GM18868 (cell line): Measurements from ENCODE around the gene CCDC167.

Source experiments
- ATAC-seq: cut with Tn5 transposase; IDR thresholded peaks from one replicate; pipeline ENCODE4 v1.9.1; 2021; ENCODE audit warnings: mild to moderate bottlenecking, moderate library complexity; ENCODE audit not compliant: unreplicated experiment

CCDC167 gene

DNA sequence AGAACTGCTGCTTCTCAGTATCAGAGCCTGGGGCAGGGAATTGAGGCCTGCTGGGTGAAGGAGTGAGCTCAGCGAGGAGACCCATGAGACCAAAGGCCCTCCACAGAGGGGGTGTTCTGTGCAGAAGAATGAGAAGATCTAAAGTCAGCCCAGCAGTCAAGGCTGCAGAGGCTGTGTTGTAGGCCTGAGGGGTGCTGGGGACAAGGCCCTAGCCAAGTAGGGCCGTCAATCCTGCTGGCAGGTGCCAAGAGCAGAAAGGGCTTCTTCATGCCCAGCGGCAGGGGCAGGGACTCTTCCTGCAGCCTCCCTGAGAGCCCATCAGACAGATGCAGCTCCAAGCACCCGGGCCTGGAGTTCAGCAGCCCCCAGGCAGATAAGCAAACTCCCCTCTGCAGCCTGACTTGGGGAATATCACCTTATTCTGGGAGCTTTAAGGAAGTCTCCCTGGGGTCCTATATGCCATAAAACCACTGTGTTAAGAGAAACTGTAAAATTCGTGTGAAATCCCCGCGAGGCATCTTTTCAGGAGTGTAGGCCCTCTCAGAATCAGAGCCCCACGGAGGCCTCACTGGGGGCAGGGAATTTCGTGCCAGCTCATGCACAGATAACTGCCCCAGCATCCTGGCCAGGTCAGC lies 9.0 kb downstream of the CCDC167 start:
- ATAC-seq, result no peak

DNA sequence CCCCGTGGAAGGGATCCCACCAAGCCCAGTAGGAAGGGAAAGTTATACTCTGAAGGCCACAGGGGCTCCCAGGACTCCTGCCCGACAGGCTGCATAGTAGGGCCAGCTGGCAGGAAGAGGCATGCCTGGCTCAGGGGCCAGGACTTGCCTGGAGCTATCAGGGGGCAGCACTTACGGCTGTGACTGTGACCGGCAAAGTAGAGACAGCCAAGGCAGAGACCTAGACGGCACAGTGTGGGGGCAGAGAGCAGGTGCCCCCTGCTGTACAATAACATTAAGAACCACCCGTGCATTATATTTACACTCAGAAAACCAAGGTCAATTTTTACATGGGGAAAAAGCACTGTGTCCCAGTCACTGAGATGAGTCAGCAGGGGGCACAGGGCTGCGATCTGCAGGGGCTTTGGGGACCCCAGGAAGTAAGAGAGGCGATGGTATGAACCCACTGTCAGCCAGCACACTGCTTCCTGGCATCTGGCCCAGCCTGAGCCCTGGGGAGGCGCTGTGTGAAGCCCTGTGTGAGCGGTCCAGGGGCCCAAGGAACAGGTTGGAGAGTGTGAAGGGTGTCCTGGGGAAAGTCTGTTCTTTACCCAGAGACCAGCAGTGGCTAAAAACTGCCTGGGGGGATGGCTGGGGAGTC lies 9.9 kb downstream of the CCDC167 start:
- ATAC-seq, result no peak

DNA sequence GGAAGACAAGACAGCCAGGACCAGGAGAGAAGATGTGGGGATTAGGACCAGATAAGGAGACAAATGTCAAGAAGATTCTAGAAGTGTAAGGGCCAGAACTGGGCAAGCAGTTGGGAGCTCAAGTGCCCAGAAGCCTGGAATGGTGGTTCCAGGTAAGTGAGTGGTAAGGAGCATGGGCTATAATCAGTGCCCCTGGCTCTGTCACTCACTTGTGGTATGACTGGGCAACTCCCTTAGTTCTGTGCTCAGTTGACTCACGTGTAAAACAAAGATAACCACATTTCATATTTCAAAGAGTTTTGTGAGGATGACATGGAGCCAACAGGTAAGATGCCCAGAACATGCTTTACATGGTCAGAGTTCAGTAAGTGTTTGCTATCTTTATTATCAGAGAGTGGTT lies 11.2 kb downstream of the CCDC167 start:
- ATAC-seq, result no peak

DNA sequence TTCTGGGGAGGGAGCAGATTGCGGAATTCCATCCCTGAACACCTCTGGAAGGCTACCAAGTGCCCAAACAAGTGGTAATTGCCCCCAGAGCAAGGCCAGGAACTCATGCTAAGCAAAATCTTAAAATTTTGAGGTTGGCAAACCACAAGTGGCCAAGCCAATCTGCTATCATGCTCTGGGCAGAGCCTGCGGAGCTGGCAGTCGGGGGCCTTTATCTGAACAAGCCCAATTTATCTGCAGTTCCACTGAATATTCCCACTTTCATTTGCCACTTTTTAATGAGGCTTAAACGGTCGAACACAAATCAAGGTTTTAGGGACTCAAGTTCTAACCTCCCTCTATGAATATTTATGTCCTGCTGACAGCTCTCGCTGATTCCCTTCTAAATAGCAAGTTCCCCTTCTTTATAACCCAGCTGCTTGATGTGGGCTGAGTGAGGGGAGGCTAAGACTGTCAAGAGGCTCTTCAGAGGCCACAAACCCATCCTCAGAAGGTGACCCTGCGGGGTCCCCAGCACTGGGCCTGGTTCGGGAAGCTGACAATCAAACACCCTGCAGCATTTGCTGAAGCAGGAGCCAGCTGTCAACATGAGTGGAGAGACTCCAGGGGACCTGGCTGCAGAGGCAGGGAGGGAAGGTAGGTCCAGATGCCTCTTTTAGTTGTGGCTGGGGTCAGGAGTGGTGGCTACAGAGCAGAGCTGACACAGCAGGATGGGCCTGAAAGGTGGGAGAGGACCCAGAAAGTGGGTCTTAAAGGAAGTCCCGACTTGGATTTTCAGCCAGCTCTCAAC lies 11.9 kb downstream of the CCDC167 start:
- ATAC-seq, result no peak

DNA sequence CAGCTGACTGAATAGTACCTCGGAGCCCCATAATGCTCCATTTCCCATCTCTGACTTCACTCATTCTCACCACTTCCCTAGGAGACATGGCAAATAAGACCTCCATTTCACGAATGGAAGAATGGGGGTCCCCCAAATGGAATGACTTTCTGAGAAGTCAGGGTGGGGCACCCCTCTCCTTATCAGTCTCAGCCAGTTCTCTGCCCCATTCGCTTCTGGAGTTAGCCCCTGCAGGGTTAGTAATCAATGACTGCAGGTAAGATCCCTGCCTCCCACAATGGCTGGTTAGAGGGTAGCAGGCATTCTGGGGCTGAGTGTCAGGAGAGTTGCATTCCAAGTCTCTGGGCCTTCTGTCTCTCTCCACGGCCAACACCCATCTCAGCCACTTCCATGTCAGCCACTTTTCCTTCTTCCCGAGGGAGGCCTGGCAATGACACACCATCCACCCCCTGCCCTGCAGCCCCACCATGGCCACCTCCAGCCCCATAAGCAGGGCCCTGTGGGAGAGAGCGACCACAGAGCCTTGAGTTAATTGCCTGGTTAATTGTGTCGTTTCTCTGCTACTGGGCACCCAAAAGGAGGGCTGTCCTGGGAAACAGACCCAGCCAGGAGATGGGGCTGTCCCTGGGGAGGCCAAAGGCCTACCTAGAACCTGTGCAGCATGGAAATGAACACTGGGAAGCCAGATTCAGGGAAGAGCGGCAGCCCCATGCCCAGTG lies 13.4 kb downstream of the CCDC167 start:
- no peak for ATAC-seq

DNA sequence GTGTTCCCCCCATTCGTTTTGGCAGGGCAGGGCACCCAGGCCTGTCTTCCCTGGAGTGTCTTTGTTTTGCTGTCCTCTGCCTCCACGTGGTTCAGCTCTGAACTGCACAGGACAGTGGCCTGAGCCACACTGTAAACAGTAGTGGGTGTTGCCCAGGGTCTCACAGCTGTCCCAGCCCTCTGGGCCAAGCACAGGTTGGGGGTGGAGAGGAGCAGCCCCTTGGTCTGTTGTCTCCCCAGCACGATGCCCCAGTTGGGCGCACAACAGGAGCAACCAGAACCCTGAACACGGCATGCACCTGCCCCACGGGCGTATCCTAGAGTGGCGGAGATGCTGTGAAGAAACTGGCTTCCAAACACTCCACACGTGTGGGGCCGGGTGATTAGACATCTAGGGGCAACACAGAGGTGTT lies 14.4 kb downstream of the CCDC167 start:
- no peak for ATAC-seq

DNA sequence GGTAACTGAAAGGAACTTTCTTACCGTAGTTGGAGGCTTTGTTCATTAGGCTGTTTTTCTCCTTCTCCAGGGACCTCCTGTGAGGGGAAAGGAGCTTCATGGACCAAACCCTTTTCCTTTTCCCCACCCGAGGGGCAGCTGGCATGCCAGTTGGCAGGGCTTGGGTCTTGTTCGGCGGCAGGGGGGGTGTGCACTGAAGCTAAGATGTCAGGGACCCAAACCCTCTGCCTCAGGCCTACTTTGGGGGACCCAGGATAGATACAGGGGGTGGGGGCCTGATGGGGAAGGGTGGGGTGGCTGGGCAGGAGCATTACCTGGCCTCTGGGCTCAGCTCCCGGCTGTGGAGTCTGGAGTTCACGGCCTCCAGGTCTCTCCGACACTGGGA lies 14.9 kb downstream of the CCDC167 start:
- ATAC-seq, result no peak

DNA sequence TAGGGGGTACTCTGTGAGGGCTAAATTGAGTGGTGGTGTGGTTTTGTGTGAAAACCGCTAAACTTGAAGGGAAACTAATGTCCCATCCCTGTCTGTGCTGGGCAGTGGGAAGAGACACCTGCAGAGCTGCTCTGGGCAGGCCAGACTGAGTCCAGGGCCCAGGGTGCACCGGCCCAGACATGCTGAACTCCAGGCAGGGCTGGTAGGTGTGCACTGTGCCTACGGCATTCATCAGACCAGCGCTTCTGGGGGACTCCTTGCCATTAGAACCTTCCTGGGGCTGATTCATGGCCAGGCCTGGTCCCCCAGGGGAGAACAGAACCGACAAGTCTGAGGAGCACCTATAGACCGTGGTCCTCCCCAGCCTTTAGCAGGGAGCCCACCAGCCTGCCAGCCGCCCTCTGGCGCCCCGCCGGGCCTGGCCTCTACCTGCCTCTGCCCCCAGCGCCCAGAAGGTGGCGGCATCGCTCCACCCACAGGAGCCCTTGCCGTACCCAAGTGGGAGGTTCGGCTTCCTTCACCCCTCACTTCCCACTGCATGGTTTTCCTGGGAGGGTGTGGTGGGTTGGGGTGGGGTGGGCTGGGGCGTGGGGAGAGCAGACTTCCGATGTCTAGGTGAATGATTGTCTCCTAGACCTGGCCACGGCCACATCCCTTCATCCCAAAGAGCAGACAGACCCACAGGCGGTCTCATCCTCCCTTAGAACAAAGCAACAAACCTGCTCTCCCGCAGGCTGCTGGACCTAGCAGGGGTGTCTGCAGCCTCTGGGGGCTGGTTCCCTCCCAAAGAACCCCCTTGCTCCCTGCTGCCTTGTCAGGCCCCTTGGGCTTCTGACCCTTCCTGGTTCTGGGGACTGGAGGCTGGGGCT lies 15.5 kb downstream of the CCDC167 start:
- peak; percentile 59 for ATAC-seq

DNA sequence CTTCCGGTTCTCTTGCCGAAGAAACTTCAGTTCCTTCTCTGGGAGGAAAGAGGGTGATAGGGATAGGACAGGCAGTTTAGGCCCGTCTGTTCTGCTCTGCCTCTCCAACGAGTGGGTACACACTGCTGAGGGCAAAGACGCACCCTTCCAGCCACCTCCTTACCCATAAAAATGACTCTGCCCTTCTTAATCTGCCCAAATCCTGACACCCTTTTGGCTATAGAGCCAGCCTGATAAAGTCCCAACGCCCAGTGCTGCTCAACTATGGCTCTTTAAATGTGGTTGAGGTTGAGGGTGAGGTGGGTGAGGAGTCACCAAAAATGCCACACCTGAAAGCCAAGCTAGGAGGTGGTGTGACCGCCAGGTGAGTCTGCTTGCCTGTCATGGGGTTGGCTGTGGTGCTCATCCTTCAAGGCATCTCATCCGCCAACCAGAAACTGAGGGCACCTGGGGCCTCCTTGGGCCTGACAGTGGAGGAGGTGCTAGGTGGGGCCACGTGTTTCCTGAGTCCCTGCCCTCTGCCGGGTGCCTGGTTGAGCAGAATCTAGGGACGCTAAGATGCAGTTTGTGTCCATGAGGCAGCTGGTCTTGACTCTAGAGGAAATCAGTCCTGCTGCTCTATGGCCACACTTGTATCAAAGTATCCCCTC lies 16.3 kb downstream of the CCDC167 start:
- no peak for ATAC-seq

DNA sequence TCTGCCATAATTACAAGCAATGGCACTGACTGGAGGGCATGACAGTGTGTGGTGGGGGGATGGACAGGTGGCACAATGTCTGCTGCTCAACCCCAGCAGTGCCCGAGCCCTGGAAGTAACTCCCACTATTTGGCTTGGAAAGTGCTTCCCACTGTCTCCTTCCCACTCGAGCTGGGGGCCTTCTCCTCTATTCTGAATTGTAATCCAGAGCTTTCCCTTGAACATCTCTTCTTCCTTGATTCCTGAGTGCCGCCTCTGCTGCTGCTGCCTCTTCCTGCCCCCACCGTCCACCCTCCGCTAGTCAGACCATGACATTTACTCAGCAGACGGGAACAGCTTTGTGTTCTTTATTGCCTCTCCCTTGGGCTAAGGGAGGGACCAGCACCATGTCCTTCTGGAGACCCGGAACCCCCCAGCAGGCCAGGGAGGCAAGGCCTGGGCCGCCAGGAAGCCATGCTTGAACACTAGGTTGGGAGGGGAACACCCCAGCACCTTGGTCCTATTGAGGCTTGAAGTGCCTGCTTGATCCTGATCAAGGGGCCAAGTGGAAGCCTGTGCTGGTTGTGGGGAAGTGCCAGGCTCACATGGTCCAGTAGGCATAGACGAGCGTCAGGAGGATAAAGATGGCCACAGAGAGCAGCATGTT lies 17.0 kb downstream of the CCDC167 start:
- ATAC-seq, result no peak

DNA sequence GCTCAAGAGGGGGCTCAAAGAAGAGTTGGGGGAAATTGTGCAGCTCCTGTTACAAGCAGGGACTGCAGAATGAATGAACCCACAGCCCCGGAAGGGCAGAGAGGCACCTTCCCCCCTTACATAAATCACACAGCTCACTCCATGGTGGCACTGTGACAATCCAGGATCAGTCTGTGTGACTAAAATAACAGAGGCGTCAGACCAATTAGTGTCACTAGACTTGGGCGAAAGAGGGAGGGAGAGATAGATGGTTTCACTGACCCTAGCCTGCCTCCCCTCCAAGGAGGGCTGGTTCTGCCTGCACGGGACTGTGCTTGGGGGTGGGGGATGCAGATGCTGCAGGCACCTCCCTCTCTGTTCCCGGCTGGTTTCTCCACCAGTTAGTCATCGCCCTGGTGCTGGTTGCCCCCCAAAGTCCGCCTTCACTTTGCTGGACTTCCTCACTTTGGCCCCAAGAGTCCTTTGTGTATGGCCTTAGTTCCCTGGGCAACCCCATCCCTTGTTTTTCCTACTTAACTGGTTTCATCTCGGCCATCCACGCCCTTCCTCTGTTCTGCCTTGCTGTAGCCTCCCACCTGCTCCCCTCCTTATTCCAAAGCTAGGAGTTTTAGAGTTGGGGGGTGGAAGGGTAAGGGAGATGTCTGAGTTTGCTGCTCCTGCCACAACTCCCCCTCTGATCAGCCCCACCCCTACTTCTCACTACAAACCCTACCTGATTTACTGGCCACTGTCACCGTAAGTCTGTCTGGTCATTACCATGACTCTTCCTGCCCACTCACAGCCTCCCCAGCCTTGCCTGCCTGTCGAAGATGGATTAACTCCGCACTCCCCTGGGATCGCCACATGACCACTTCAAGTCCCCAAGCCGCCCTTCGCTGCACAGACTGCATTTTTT lies 17.7 kb downstream of the CCDC167 start:
- no peak for ATAC-seq

DNA sequence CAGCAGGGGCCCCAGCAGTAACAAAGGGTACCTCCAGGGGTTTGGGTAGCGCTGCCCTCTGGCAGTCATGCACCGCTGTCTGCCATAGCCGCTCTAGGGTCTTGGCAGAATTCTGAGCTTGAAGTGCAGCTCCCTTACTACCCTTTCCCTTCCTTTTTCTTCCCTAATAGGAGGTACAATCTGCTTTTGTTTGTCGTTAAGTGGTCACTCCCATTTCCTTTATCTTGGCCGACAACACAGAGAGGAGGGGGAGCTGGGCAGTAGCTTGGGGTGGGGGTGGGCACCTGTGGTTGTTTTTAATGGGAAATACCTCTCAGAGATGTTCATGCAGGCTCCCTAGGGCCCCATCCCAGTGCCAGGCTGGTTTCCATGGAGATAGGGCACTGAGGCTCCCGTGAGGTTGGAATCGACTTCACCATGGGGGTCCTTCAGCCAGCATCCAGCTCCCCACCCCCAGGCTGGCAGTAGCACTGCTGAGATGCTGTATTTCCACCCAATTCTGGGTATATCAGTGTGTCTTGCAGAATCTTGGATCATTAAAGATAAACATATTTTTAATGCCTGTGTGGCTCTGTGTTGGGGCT lies 18.6 kb downstream of the CCDC167 start:
- no peak for ATAC-seq

DNA sequence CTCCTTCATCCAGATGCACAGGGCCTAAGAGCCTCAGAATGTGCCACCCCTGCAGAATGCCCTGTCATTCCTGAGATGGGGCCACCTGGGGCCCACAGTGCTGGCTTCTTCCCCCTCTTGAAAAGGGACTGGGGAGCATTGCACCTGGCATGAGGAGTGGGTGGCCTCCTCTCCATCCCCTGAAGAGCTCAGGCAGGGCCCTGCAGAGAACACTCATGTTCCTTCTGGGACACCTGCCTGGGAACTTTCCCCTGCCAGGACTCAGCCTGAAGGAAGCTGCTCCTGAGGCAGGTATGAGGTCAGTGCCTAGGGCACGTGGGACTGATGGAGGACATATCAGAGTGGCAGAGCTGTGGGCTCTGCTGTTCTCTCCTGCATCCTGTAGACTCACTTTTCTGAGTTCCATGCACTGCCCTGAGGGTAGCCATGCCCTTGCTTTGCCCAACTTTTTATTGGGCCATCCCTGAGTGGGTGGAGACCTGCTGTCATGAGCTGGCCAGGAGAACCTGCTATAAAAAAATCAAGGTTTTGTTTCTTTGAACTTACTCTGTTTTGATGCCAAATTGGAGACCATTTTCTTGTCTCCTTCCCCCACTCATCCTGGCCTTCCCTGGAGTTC lies 19.5 kb downstream of the CCDC167 start:
- ATAC-seq, result no peak

DNA sequence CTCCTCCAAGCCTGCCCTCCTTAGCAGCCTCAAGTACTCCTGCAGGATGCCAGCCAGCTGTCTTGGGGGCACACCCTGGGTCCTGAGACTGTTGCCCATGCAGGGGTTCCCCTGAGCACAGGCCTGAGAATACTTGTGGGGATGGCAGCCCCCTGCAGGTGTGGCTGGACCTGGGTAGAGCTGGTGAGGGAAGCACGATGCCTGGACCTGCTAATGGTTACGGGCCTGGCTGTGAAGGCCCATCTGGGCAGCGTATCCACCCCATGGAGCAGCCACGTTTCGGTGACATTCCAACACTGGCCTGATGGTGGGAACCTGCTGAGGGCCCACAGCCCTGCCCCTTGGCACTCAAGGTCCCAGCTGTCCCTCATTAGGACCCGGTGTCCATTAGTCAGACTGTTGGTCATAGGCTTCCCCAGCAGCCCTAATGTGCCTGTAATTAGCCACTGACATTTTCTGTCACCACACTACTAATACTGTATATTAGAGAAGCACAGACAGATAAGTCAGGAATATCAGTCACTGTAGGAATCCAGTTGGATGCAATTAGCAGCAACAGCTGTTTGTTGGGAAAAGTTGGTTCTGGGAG lies 20.3 kb downstream of the CCDC167 start:
- no peak for ATAC-seq

DNA sequence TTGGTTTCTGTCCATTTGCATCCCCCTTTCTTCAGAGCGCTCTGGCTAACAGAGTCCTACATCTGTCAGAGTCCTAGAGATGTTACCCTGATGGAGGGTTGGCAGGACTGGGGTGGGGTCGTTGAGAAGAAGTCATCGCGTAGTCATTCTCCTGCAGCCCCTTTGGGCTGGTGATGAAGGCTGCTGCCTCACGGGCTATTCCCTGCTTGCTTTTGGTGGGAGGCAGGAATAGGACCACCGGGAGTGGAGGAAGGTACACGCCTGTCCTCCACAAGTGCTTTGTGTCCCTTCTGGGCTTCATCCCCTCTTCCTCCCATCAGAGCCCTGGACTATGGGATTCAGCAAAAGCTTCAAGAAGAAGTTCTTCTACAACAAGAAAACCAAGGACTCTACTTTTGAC lies 20.9 kb downstream of the CCDC167 start:
- no peak for ATAC-seq

DNA sequence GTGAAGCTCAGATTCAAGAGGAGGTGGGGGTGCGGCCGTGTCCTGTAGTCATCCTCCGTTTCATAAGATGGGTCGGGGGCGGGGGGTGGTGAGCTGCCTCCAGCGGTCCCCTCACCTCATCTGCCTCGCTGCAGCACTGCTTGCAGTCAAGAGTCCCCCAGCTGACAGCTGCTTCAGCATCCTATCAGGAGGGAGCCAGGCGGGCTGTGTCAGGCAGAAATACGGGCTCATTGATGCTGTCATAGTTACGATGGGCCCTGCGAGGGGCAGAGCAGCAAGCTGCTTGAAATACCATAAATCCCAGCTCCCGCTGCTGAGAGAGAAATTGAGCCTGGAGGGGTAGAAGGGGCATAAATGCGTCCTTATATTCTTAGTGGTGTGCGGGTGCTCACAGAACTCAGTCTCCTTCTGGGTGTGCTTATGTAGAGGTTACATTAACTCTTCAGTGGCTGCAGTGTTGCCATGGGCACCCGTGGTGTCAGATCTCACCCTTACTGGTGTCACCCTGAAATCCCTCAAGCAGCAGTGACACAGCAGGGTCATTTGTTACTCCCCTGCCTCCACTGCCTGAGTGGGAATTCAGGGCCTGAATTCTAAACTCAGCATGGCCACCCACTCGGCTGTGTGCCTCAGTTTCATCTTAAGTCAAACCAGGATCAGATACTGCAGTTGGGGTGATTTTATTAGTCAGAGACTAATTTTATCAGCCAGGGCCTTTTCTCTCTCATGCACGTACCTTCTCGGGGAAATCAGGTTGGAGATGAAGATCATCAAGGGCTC lies 21.8 kb downstream of the CCDC167 start:
- ATAC-seq, result no peak

DNA sequence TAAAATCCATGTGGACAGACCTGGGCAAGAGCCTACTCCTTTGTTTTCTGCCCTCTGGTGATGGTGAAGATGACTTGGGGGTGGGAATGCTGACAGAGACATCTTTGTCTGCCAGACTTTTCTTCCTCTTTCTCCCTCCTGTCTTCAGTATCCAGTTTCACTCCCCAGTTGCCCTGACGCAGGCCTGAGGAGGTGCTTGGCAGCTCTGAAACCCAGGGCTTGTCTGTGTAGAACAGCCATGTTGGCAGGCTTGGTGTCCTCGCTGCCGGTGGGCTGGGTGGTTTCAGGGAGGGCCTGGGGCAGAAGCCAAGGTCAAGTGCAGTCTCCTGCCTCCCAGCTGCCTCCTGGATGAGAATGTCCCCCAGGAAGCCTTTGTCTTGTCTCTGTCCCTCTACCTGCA lies 22.5 kb downstream of the CCDC167 start:
- no peak for ATAC-seq
